K562 (cell line): ENCODE results near the gene LRRC71. TPM values are rescaled to one million over a fixed set of nuclear protein-coding genes. Genes with fewer than 3 reads are reported as not detected.

Source experiments
- ATAC-seq: fragments of 200-7000 bp; cut with Tn5 transposase; 3 replicates; pipeline ENCODE4 v1.9.1; 2020; ENCODE audit warnings: moderate library complexity
- BruUV-seq: library from RNA; stranded (reverse); fragments of 400-500 nt; replicated peaks from 2 replicates; lab custom pipeline; 2021; lab: Mats Ljungman, UMichigan
- CTCF ChIA-PET: fragments of 300-600 bp; formaldehyde crosslinking; extraction: SDS; loops from one replicate; lab custom pipeline; 2021; ENCODE audit warnings: low intra/inter-chr PET ratio; lab: Yijun Ruan, JAX
- POLR2A ChIA-PET: fragments of 300-600, 350-650 bp; sonication (Branson Sonifier 250); formaldehyde crosslinking; extraction: SDS; loops from one replicate; lab custom pipeline; 2021; ENCODE audit warnings: antibody characterized with exemption, inconsistent platforms; lab: Yijun Ruan, JAX
- DNase-seq, 4 experiments: peaks; one replicate each; pipeline versions ENCODE4 v3.0.0 to v3.0.0-alpha.2; 2011 to 2018; ENCODE audit warnings: low spot score in 3 of 4, mixed read lengths in 3 of 4; ENCODE audit errors: extremely low read depth in 1 of 4
- FAIRE-seq: peaks from 2 replicates; lab custom pipeline; 2011; peaks lifted over from hg19 to GRCh38; lab: Jason Lieb, UNC
- H2AFZ ChIP-seq: 2 replicates; pipeline ENCODE4 v1.6.0; 2011; ENCODE audit warnings: low read depth, low read length, control low read depth, inconsistent platforms
- H3K27ac ChIP-seq: fragments of 200-600 bp; 3 replicates; pipeline ENCODE4 v1.8.0; 2011; ENCODE audit warnings: low read depth, mild to moderate bottlenecking, control low read depth, inconsistent platforms, low read length, moderate library complexity, mixed read lengths; ENCODE audit errors: extremely low read depth
- H3K27me3 ChIP-seq, 2 experiments: fragments of 300-600 bp in 1 of 2; 2 replicates in 1 of 2; 3 replicates in 1 of 2; pipeline versions ENCODE4 v1.6.0 to v1.8.0; 2011; ENCODE audit warnings: inconsistent platforms in 2 of 2, low read length in 2 of 2, mild to moderate bottlenecking in 1 of 2, mixed read lengths in 1 of 2, moderate library complexity in 1 of 2; ENCODE audit not compliant: control insufficient read depth in 2 of 2, insufficient read depth in 2 of 2
- H3K36me3 ChIP-seq: fragments of 300-600 bp; 3 replicates; pipeline ENCODE4 v1.8.0; 2011; ENCODE audit warnings: mild to moderate bottlenecking, low read length, inconsistent platforms; ENCODE audit not compliant: control insufficient read depth, insufficient read depth
- H3K4me1 ChIP-seq, 2 experiments: fragments of 200-600 bp in 1 of 2; replicated peaks in 1 of 2; 2 replicates in 1 of 2; 3 replicates in 1 of 2; pipeline versions ENCODE4 v1.5.1 to v1.8.0; 2011; ENCODE audit warnings: inconsistent platforms in 2 of 2, low read length in 2 of 2, mild to moderate bottlenecking in 1 of 2, mixed read lengths in 1 of 2, moderate library complexity in 1 of 2; ENCODE audit not compliant: control insufficient read depth in 2 of 2, insufficient read depth in 2 of 2
- H3K4me2 ChIP-seq: 2 replicates; pipeline ENCODE4 v1.6.1; 2011; ENCODE audit warnings: low read length, control low read depth, inconsistent platforms, mixed read lengths; ENCODE audit not compliant: insufficient read depth
- H3K4me3 ChIP-seq: fragments of 200-600 bp; sonication (generic), shearing (Covaris generic); 2 replicates; pipeline ENCODE4 v1.5.1; 2016; ENCODE audit warnings: control low read depth, inconsistent platforms
- H3K79me2 ChIP-seq: fragments of 200-600 bp; 3 replicates; pipeline ENCODE4 v1.8.0; 2011; ENCODE audit warnings: low read length, inconsistent platforms; ENCODE audit not compliant: control insufficient read depth, insufficient read depth
- H3K9ac ChIP-seq, 2 experiments: 2 replicates each; pipeline versions ENCODE4 v1.6.0 to v1.6.1; 2011; ENCODE audit warnings: low read depth in 2 of 2, low read length in 2 of 2, control low read depth in 1 of 2, inconsistent platforms in 1 of 2, mild to moderate bottlenecking in 1 of 2, mixed read lengths in 1 of 2; ENCODE audit not compliant: insufficient read depth in 1 of 2
- H3K9me1 ChIP-seq: one replicate; pipeline ENCODE4 v1.6.0; 2011; ENCODE audit warnings: inconsistent platforms, mild to moderate bottlenecking, low read length, moderate library complexity; ENCODE audit not compliant: control insufficient read depth, insufficient read depth
- H3K9me3 ChIP-seq: replicated peaks from 2 replicates; pipeline ENCODE4 v1.5.1; 2011; ENCODE audit warnings: low read depth, low read length, inconsistent platforms; ENCODE audit not compliant: control insufficient read depth, insufficient read depth
- H4K20me1 ChIP-seq: replicated peaks from 2 replicates; pipeline ENCODE4 v1.6.1; 2011; ENCODE audit warnings: low read length, inconsistent platforms, mixed read lengths; ENCODE audit not compliant: control insufficient read depth, insufficient read depth
- ARID2 ChIP-seq: fragments of 450-650 bp; IDR thresholded peaks from 2 replicates; pipeline ENCODE4 v1.6.1; 2017; ENCODE audit warnings: antibody characterized with exemption, mild to moderate bottlenecking
- CC2D1A ChIP-seq: fragments of 450-650 bp; IDR thresholded peaks from 2 replicates; pipeline ENCODE4 v1.6.1; 2017; ENCODE audit warnings: mild to moderate bottlenecking
- CHD4 ChIP-seq: fragments of 200-600 bp; sonication (generic); IDR thresholded peaks from 3 replicates; pipeline ENCODE4 v1.6.1; 2012; ENCODE audit warnings: low read depth, mild to moderate bottlenecking, mixed read lengths, low read length, inconsistent platforms; ENCODE audit not compliant: insufficient read depth, insufficient replicate concordance, poor library complexity, severe bottlenecking
- ETV5 ChIP-seq: sonication (generic); formaldehyde crosslinking; IDR thresholded peaks from 2 replicates; pipeline ENCODE4 v1.4.0; 2020; ENCODE audit warnings: low read depth, mild to moderate bottlenecking, missing genetic modification reagents
- EWSR1 ChIP-seq: fragments of 450-650 bp; IDR thresholded peaks from 2 replicates; pipeline ENCODE4 v1.6.1; 2018; ENCODE audit warnings: borderline replicate concordance, mild to moderate bottlenecking, low read depth, moderate library complexity; ENCODE audit not compliant: partially characterized antibody
- L3MBTL2 ChIP-seq: fragments of 450-650 bp; IDR thresholded peaks from 2 replicates; pipeline ENCODE4 v1.6.1; 2016; ENCODE audit warnings: mild to moderate bottlenecking, moderate library complexity
- MAZ ChIP-seq, 2 experiments: fragments of 450-650 bp in 1 of 2; sonication (generic) in 1 of 2; formaldehyde crosslinking; IDR thresholded peaks in 1 of 2; conservative IDR thresholded peaks in 1 of 2; 2 replicates each; pipeline versions ENCODE4 v1.4.0 to v1.5.0; 2020; ENCODE audit warnings: mild to moderate bottlenecking in 1 of 2, missing genetic modification reagents in 1 of 2
- MTA2 ChIP-seq: fragments of 450-650 bp; IDR thresholded peaks from 2 replicates; pipeline ENCODE4 v1.6.1; 2016; ENCODE audit warnings: low read depth
- PHF21A ChIP-seq: fragments of 450-650 bp; IDR thresholded peaks from 2 replicates; pipeline ENCODE4 v1.6.1; 2017; ENCODE audit warnings: low read depth, borderline replicate concordance
- PKNOX1 ChIP-seq: fragments of 450-650 bp; IDR thresholded peaks from 2 replicates; pipeline ENCODE4 v1.6.1; 2016
- POU5F1 ChIP-seq: fragments of 150-350 bp; IDR thresholded peaks from 2 replicates; pipeline ENCODE4 v1.6.1; 2014; ENCODE audit warnings: borderline replicate concordance, low read length, low read depth, mild to moderate bottlenecking; ENCODE audit not compliant: partially characterized antibody
- SPI1 ChIP-seq: IDR thresholded peaks from 2 replicates; pipeline ENCODE4 v1.6.1; 2011; ENCODE audit warnings: low read depth, low read length, control low read depth, borderline replicate concordance
- ZNF239 ChIP-seq: fragments of 250-450 bp; sonication (Bioruptor Pico); IDR thresholded peaks from 2 replicates; pipeline ENCODE4 v1.4.0; 2020; ENCODE audit warnings: mild to moderate bottlenecking
- WGBS: fragments of 100-300 bp; shearing (Covaris generic); methylation state at CpG from one replicate; pipeline ENCODE4 v1.1.6; 2016; ENCODE audit warnings: low coverage, mixed read lengths; ENCODE audit not compliant: insufficient coverage; ENCODE audit errors: missing lambda C conversion rate; 5-methylcytosine and 5-hydroxymethylcytosine counted together
- in situ Hi-C: fragments of 300-500 bp; cut with MboI; formaldehyde crosslinking; loops from 4 replicates; pipeline ENCODE4 v1.15.0; 2018; ENCODE audit warnings: inconsistent platforms, mixed read lengths
- intact Hi-C: fragments of 100-400 bp; cut with micrococcal nuclease; formaldehyde crosslinking; loops from 2 replicates; pipeline ENCODE4 v1.14.2; 2022
- polyA plus RNA-seq, 8 experiments: library from polyadenylated mRNA; depleted of rRNA in 4 of 8; stranded (reverse) in 5 of 8; unstranded in 3 of 8; fragments of >200 nt; fragmentation: Nextera tagmentation in 2 of 8; fragmentation: Illumina TruSeq in 1 of 8; extraction: Ambion mirVana in 2 of 8; extraction: Trizol in 1 of 8; gene quantifications; 2 replicates each; pipeline versions ENCODE4 v1.2.1 to v1.2.3, GENCODE V29; 2011 to 2014; ENCODE audit warnings: inconsistent platforms in 1 of 8, missing spikeins in 1 of 8
- total RNA-seq, 7 experiments: library from RNA; depleted of rRNA in 6 of 7; stranded (reverse); fragments of >200 nt in 6 of 7; fragmentation: Illumina TruSeq in 2 of 7; extraction: Trizol in 2 of 7; gene quantifications; 2 replicates each; pipeline versions ENCODE4 v1.2.1 to v1.2.3, GENCODE V29; 2011 to 2021; ENCODE audit warnings: low replicate concordance in 1 of 7
- TF ChIP-seq, protein P1 (sequence below), 2 experiments: IDR thresholded peaks; 2 replicates each; pipeline ENCODE4 v1.6.1; 2011; ENCODE audit warnings: borderline replicate concordance in 1 of 2, control low read depth in 1 of 2, low read depth in 1 of 2, low read length in 1 of 2, mild to moderate bottlenecking in 1 of 2, mixed read lengths in 1 of 2, moderate library complexity in 1 of 2; ENCODE audit not compliant: insufficient read depth in 1 of 2, insufficient read length in 1 of 2, poor library complexity in 1 of 2, severe bottlenecking in 1 of 2; ENCODE audit errors: extremely low read depth in 1 of 2
- TF ChIP-seq, protein P2 (sequence below): sonication (generic); formaldehyde crosslinking; IDR thresholded peaks from 2 replicates; pipeline ENCODE4 v1.8.0; 2022; ENCODE audit warnings: mild to moderate bottlenecking, missing genetic modification reagents, borderline replicate concordance

LRRC71 gene
- total and polyA plus RNA-seq, 9 of the 15 experiments (the other 6 are each of a cell fraction or from before 2014, with no cell fraction given) = 0.06 to 1.2 (median 0.51) TPM; not detected in 1

- ATAC-seq (peak; percentile 94), DNase-seq (peak; percentile 91 to 96 (median 92)), FAIRE-seq (peak; percentile 87)
- Histone ChIP-seq H3K9me1 (no peaks in the 10 kb centered on the region), H3K27ac (no peak overlapping the region; the same call in 2 of the 3 replicates), H3K9ac (peak overlapping the region in 1 of 2 experiments; percentile 50; a peak in 2 of 4 replicates), H3K9me3 (no peaks in the 10 kb centered on the region), H3K4me2 (peak overlapping the region; percentile 74), H2AFZ (peak overlapping the region; percentile 98), H3K27me3 (no peaks in the 10 kb centered on the region), H3K4me1 (peaks cover 30 to 48% of the 10 kb centered on the region in 2 experiments), H3K4me3 (no peak overlapping the region), H3K36me3 (no peaks in the 10 kb centered on the region), H4K20me1 (no peaks in the 10 kb centered on the region), H3K79me2 (no peaks in the 10 kb centered on the region)
- no TSS peak for BruUV-seq
- ChIA-PET CTCF (interaction anchor here (0.6 to 2.9 kb wide), 10 partner anchors 9 to 267 kb away, joined by 3 to 19 read pairs (median 5); partner anchors contain the start of gene LRRC71), POLR2A (interaction anchor here (0.6 to 1.0 kb wide), 2 partner anchors 95 to 166 kb away, joined by 3 read pairs; no protein-coding TSS in a partner anchor)
- intact Hi-C loops (loop anchor here (1.0 kb wide), 2 partner anchors 28 to 182 kb away; partner anchors contain the start of gene LRRC71), in situ Hi-C loops (loop anchor here (5.0 kb wide), 1 partner anchor 35 kb away; no protein-coding TSS in a partner anchor)
- WGBS = 15% methylated on average over 32 of the region's 48 CpGs
- no peak for TF ChIP-seq POU5F1
- TF ChIP-seq PKNOX1 = no peak
- TF ChIP-seq CHD4 = no peak
- peak; percentile 70 to 96 for TF ChIP-seq MAZ (CRISPR knock-in tag; conservative IDR thresholded peaks at IDR 0.05 in 1 of 2, IDR thresholded peaks at IDR 0.05 in 1 of 2)
- TF ChIP-seq ARID2 = 0 out of 2 replicates have a peak, but pooled peaks have one; percentile 31
- 0 out of 2 replicates have a peak, but pooled peaks have one; percentile 23 for TF ChIP-seq CC2D1A
- TF ChIP-seq ZNF239 (CRISPR knock-in tag) = no peak
- TF ChIP-seq, protein P1, sequence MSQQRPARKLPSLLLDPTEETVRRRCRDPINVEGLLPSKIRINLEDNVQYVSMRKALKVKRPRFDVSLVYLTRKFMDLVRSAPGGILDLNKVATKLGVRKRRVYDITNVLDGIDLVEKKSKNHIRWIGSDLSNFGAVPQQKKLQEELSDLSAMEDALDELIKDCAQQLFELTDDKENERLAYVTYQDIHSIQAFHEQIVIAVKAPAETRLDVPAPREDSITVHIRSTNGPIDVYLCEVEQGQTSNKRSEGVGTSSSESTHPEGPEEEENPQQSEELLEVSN (IDR thresholded peaks at IDR 0.05; ENCODE audit: borderline replicate concordance in 1 of 2, extremely low read depth in 1 of 2, insufficient read depth in 1 of 2, insufficient read length in 1 of 2, low read depth in 1 of 2, low read length in 1 of 2, poor library complexity in 1 of 2, severe bottlenecking in 1 of 2) = peak in 1 of 2 experiments; percentile 28
- TF ChIP-seq MTA2 = peak; percentile 12; the same call in 1 of the 2 replicates
- peak; percentile 70; the same call in 1 of the 2 replicates for TF ChIP-seq ETV5 (CRISPR knock-in tag)
- no peak for TF ChIP-seq EWSR1
- peak; percentile 40; the same call in 1 of the 2 replicates for TF ChIP-seq L3MBTL2
- TF ChIP-seq PHF21A = no peak
- TF ChIP-seq, protein P2, sequence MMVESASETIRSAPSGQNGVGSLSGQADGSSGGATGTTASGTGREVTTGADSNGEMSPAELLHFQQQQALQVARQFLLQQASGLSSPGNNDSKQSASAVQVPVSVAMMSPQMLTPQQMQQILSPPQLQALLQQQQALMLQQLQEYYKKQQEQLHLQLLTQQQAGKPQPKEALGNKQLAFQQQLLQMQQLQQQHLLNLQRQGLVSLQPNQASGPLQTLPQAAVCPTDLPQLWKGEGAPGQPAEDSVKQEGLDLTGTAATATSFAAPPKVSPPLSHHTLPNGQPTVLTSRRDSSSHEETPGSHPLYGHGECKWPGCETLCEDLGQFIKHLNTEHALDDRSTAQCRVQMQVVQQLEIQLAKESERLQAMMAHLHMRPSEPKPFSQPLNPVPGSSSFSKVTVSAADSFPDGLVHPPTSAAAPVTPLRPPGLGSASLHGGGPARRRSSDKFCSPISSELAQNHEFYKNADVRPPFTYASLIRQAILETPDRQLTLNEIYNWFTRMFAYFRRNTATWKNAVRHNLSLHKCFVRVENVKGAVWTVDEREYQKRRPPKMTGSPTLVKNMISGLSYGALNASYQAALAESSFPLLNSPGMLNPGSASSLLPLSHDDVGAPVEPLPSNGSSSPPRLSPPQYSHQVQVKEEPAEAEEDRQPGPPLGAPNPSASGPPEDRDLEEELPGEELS (CRISPR knock-in tag) = no peak
- no peak for TF ChIP-seq SPI1
Measured at GRCh38 chr1:156892190-156893047, 28.0 kb upstream of the LRRC71 start.
